Measurements from ENCODE around the gene RNPEPL1.

RNPEPL1 gene

DNA sequence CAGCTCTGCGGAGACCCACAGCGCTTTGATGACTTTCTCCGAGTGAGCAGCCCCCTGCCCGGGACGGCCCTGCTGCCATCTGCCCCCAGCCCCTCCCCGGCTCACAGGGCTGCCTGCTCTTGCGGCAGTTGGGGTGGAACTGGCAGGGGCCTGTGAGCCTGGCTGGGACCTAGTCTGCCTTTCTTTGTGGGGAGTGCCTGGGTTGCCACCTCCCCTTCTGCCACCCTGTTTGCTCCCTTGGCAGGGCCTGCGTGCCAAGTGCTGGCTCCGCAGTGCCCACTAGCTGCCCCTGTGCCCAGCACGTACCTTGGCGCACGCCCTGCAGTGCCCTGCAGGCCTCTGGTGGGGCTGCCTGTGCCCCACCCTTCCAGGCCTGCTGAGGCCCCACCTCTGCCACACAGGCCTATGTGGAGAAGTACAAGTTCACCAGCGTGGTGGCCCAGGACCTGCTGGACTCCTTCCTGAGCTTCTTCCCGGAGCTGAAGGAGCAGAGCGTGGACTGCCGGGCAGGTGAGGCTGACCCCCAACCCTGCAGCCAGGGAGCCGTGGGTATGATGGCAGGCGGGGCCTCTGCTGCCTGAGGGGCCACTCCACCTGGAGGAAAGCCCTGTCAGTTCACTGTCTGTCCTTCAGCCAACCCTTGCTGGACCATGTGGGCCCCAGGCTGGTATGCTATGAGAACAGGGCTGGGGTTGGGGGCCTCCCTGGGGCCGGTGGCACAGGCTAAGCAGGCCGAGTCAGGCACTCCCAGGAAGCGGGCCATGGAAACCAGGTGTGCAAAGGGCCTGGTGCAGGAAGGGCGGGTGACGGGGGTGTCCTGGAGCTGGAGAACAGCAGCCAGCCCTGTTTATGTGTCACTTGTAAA, 7.0 kb downstream of the RNPEPL1 start:
- Mint-ChIP-seq H3K36me3 (ENCODE audit: low read depth) (peaks cover 8% of the 10 kb centered on the region), H3K9me3 (no peaks in the 10 kb centered on the region), H3K27me3 (ENCODE audit: low read depth) (no peaks in the 10 kb centered on the region), H3K4me1 (ENCODE audit: low read depth) (peaks cover 22% of the 10 kb centered on the region), H3K27ac (no peak overlapping the region), H3K4me3 (no peak overlapping the region)

DNA sequence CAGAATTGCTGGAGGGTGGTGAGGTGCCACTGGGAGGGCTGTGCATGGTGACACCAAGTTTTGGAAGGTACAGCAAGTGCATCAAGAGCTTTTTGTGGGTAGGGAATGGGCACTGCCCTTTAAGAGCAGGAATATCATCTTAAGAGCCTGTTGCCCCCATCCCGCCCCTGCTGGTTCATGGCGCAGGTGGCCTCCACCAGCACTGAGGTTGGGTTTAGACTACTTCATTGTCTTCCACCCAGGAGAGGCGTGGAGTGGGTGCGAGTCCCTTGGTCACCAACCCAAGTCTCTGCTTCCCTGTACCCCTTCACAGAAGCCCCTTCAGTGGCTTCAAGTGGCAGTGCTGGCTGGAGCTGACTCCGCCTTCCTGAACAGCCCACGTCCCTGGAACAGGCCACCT, 7.8 kb downstream of the RNPEPL1 start:
- Mint-ChIP-seq H3K27me3 (ENCODE audit: low read depth) (no peaks in the 10 kb centered on the region), H3K9me3 (no peaks in the 10 kb centered on the region), H3K36me3 (ENCODE audit: low read depth) (peaks cover 15% of the 10 kb centered on the region)

DNA sequence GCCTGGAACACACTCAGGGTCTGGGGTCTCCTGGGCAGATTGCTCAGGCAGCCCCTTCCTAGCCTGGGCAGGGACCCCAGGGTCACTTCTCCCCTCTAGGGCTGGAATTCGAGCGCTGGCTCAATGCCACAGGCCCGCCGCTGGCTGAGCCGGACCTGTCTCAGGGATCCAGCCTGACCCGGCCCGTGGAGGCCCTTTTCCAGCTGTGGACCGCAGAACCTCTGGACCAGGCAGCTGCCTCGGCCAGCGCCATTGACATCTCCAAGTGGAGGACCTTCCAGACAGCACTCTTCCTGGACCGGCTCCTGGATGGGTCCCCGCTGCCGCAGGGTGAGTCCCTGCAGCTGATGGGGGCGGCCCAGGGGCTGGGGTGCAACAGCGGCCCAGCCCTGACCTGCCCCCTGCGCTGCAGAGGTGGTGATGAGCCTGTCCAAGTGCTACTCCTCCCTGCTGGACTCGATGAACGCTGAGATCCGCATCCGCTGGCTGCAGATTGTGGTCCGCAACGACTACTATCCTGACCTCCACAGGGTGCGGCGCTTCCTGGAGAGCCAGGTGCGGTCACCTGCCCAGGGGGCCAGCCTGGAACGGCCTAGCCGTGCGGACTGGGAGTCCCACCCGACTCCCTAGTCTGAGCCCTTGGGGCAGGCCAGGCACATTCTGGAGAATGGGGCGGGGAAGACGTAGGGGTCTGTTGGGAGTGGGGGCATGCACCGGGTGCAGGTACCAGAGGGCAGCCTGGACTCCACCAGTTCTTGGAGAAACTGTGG, 8.3 kb downstream of the RNPEPL1 start:
- H3K9me3 Mint-ChIP-seq: no peaks in the 10 kb centered on the region
- no peaks in the 10 kb centered on the region for H3K27me3 Mint-ChIP-seq (ENCODE audit: low read depth)
- H3K27ac Mint-ChIP-seq: no peak overlapping the region
- peaks cover 13% of the 10 kb centered on the region for H3K36me3 Mint-ChIP-seq (ENCODE audit: low read depth)
- H3K4me3 Mint-ChIP-seq: no peak overlapping the region
- peaks cover 18% of the 10 kb centered on the region for H3K4me1 Mint-ChIP-seq (ENCODE audit: low read depth)

More for the DNA sequence above, 7.8 kb downstream of the RNPEPL1 start:
- Mint-ChIP-seq H3K4me1 (ENCODE audit: low read depth) (peaks cover 22% of the 10 kb centered on the region), H3K27ac (no peak overlapping the region), H3K4me3 (no peak overlapping the region)

DNA sequence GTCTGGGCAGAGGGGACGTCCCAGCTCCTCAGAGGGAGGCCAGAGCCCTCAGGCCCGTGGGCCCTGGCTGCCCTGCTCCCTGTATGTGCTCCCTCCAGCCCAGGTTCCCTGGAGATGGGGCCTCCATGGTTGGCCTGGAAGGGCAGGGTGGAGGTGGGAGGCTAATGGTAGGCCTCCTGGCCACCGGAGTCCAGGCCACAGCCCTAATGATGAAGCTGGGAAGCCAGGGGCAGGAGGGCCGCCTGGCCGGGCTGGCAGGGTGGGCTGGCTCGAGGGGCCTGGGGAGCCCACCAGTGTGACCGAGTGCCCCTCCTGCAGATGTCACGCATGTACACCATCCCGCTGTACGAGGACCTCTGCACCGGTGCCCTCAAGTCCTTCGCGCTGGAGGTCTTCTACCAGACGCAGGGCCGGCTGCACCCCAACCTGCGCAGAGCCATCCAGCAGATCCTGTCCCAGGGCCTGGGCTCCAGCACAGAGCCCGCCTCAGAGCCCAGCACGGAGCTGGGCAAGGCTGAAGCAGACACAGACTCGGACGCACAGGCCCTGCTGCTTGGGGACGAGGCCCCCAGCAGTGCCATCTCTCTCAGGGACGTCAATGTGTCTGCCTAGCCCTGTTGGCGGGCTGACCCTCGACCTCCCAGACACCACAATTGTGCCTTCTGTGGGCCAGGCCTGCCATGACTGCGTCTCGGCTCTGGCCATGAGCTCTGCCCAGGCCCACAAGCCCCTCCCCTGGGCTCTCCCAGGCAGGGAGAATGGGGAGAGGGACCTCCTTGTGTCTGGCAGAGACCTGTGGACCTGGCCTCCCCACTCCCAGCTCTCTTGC, 9.2 kb downstream of the RNPEPL1 start:
- no peaks in the 10 kb centered on the region for H3K9me3 Mint-ChIP-seq
- no peak overlapping the region for H3K27ac Mint-ChIP-seq
- no peaks in the 10 kb centered on the region for H3K27me3 Mint-ChIP-seq (ENCODE audit: low read depth)
- no peak overlapping the region for H3K4me3 Mint-ChIP-seq
- H3K36me3 Mint-ChIP-seq (ENCODE audit: low read depth): peaks cover 15% of the 10 kb centered on the region
- H3K4me1 Mint-ChIP-seq (ENCODE audit: low read depth): peaks cover 19% of the 10 kb centered on the region

DNA sequence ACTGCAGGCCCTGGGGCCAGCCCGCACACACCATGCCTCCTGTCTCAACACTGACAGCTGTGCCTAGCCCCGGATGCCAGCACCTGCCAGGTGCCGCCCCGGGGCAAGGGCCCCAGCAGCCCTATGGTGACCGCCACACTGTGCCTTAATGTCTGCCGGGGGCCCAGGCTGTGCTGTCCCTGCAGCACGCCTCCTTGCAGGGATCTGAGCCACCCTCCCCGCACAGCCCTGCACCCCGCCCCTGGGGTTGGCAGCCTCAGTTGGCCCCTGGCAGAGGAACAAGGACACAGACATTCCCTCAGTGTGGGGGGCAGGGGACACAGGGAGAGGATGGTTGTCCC, 9.8 kb downstream of the RNPEPL1 start:
- H3K4me3 Mint-ChIP-seq: no peak overlapping the region
- H3K4me1 Mint-ChIP-seq (ENCODE audit: low read depth): peaks cover 21% of the 10 kb centered on the region
- H3K9me3 Mint-ChIP-seq: no peaks in the 10 kb centered on the region
- no peak overlapping the region for H3K27ac Mint-ChIP-seq
- peaks cover 15% of the 10 kb centered on the region for H3K36me3 Mint-ChIP-seq (ENCODE audit: low read depth)
- no peaks in the 10 kb centered on the region for H3K27me3 Mint-ChIP-seq (ENCODE audit: low read depth)

DNA sequence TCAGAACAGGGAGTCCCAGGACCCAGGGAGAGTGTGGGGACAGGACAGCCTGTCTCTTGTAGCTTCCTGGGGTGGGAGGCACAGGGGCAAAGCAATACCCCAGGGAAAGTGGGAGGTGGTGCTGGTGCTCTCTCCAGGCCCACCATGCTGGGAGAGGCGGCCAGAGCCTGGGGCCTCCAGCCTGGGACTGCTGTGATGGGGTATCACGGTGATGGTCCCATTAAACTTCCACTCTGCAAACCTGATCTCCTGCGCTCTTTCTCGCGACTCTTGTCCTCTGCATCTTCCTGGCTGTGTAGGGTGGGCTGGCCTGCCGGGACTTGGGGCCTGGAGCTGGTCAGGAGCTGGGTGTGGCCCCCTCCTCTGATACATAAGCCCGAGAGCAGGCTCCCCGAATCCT, 10.2 kb downstream of the RNPEPL1 start:
- Mint-ChIP-seq H3K4me3 (no peak overlapping the region), H3K4me1 (ENCODE audit: low read depth) (peaks cover 21% of the 10 kb centered on the region), H3K27me3 (ENCODE audit: low read depth) (no peaks in the 10 kb centered on the region), H3K9me3 (no peaks in the 10 kb centered on the region), H3K27ac (no peak overlapping the region), H3K36me3 (ENCODE audit: low read depth) (peaks cover 15% of the 10 kb centered on the region)

DNA sequence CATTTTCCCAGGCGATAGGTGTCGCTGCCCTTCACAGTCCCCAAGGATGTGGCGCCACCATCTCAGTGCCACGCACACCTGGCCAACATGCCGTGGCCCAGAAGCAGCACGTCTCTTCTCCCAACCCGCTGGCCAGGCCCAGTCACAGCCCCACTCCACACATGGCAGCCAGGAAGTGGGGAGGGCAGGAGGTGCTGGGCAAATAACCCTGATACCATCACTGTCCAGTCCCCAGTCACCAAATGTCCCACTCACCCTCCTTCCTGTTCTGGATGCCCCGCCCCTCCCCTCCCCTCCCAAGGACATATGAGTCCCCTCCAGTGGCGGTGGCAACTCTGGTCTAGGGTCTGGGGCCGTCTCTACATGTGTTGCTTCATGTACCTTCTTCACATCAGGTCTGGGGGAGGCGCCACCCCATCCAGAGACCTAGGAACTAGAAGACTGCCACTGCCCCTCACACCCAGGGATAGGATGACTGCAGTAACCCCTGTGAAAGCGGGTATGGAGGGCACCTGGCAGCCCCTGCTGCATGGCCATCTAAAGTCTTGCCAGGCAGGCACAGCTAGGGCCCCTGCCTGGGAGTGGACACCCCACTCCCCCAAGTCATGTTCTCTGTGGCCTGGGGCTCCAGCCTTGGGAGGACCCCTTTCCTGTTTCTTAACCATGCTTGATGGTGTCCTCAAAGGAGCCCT, 10.9 kb downstream of the RNPEPL1 start:
- Mint-ChIP-seq H3K36me3 (ENCODE audit: low read depth) (peaks cover 15% of the 10 kb centered on the region), H3K27ac (peak overlapping the region; percentile 64), H3K9me3 (no peaks in the 10 kb centered on the region), H3K4me1 (ENCODE audit: low read depth) (peaks cover 22% of the 10 kb centered on the region), H3K27me3 (ENCODE audit: low read depth) (no peaks in the 10 kb centered on the region), H3K4me3 (no peak overlapping the region)

DNA sequence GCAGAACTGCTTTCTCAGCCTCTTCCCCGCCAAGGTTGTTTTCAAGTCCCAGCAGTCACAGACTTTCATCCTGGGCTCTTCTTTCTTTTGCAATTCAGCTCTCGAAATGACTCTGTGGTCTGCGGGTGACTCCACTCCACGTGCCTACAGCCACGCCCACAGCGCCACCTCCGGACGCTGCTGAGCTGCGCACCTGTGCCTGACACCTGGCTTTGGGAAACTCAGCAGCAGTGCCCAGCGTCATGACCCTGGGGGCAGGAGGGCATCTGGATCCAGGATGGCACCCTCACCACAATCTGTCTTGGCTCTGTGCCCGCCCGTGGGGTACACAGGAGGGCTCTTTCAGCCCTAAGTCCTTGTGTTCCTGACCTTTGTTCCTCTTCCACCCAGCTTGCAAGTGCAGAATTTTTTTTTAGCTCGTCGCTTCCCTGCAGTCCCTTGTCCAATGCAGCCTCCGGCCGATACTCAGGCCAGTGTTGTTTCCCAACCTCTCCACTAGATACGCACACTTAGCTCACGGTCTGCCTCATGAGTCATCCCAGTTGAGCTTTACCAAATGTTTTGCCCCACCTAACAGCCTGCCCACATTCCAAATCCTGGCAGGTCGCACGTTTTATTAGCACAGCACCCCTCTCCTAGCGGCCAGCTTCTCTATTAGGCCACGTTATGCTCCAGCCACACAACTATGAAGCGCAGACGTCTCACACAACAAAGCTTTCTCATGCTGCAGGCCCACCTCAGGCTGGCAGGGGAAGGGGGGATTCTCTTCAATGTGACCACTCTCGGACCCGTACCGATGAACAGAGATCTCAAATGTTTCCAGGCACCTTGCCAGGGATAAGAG, 11.7 kb downstream of the RNPEPL1 start:
- no peak overlapping the region for H3K4me3 Mint-ChIP-seq
- H3K36me3 Mint-ChIP-seq (ENCODE audit: low read depth): peaks cover 15% of the 10 kb centered on the region

DNA sequence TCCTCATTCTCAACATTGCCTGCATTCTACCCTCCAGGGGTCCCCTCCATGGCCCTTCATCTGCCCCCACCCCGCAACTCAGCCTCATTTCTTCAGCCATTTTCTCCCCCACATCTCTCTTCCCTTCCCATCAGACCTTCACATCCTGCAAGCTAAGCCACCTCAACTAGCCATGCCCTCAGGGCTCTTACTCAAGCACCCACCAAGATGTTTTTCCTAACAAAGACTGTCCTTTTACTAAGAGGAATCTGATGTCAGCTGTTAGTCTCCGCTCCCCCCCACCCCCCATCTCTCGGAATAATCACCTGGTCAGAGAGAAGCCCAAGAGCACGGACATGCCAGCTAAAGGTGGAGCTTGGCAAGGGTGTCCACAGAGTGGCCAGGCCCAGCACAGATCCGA, 13.5 kb downstream of the RNPEPL1 start:
- H3K4me1 Mint-ChIP-seq (ENCODE audit: low read depth): peaks cover 31% of the 10 kb centered on the region
- H3K4me3 Mint-ChIP-seq: no peak overlapping the region
- no peaks in the 10 kb centered on the region for H3K27me3 Mint-ChIP-seq (ENCODE audit: low read depth)
- no peaks in the 10 kb centered on the region for H3K9me3 Mint-ChIP-seq
- no peak overlapping the region for H3K27ac Mint-ChIP-seq
- H3K36me3 Mint-ChIP-seq (ENCODE audit: low read depth): peaks cover 15% of the 10 kb centered on the region

More for the DNA sequence above, 11.7 kb downstream of the RNPEPL1 start:
- Mint-ChIP-seq H3K27ac (peak overlapping the region; percentile 64), H3K27me3 (ENCODE audit: low read depth) (no peaks in the 10 kb centered on the region), H3K9me3 (no peaks in the 10 kb centered on the region), H3K4me1 (ENCODE audit: low read depth) (peaks cover 29% of the 10 kb centered on the region)

DNA sequence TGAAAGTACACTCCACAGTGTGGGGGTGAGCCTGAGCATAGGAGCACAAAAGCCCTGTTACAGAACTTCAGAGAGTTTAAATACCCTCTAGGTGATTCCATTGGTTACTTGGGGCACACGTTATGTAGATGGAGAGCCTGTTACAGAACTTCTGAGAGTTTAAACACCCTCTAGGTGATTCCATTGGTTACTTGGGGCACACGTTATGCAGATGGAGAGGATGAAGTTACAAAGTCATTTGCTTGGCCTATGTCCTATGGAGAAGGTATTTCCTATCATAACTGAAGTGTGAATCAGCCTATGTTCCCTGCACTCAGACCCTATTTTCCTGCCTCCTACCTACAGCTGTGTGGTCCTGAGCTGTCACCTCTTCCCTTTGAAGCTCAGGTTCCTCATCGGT, 14.5 kb downstream of the RNPEPL1 start:
- H3K4me3 Mint-ChIP-seq: no peak overlapping the region
- H3K27me3 Mint-ChIP-seq (ENCODE audit: low read depth): no peaks in the 10 kb centered on the region
- H3K4me1 Mint-ChIP-seq (ENCODE audit: low read depth): peaks cover 35% of the 10 kb centered on the region
- H3K36me3 Mint-ChIP-seq (ENCODE audit: low read depth): peaks cover 16% of the 10 kb centered on the region
- H3K9me3 Mint-ChIP-seq: no peaks in the 10 kb centered on the region
- no peak overlapping the region for H3K27ac Mint-ChIP-seq

DNA sequence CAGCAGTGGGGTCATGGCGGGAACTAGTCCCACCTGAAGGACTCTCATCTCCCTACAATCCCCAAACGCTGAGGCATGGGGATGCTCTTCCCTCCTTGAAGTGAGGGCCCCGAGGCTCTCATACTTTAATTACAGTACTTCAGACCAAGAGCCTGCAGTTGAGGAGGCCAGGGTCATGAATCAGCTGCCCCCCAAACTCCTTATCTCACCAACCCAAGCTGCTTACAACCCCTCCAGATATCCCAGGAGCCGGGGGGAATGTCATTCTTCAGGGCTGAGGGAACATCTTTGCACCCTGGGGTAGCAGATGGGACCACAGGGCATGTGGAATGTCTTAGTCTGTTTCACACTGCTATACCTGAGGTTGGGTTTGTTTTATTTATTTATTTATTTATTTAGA, 15.5 kb downstream of the RNPEPL1 start:
- Mint-ChIP-seq H3K36me3 (ENCODE audit: low read depth) (peaks cover 18% of the 10 kb centered on the region), H3K27me3 (ENCODE audit: low read depth) (no peaks in the 10 kb centered on the region), H3K27ac (no peak overlapping the region), H3K4me1 (ENCODE audit: low read depth) (peaks cover 45% of the 10 kb centered on the region), H3K9me3 (no peaks in the 10 kb centered on the region), H3K4me3 (no peak overlapping the region)

DNA sequence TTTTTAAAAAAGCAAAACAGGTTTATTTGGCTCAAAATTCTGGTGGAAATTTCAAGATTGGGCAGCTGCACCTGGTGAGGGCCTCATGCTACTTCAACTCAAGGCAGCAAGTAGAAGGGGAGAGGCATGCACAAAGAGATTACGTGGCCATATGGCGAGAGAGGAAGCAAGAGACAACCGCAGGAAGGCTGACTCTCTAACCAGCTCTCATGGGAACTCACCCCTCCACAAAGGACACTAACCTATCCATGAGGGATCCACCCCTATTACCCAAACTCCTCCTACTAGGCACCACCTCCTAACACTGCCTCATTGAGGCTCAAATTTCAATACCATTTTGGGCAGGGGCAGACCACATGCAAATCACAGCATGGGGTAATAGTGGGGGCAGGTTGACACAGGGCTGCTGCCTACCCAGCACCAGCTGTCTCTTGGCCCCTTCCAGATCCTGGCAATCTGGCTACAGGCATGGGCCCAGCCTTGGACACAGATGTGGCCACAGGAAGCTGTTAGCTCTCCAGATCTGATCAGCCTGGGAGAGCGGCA, 16.3 kb downstream of the RNPEPL1 start:
- Mint-ChIP-seq H3K36me3 (ENCODE audit: low read depth) (peaks cover 16% of the 10 kb centered on the region), H3K4me3 (peak overlapping the region; percentile 94), H3K27ac (peak overlapping the region; percentile 14), H3K4me1 (ENCODE audit: low read depth) (peaks cover 44% of the 10 kb centered on the region), H3K27me3 (ENCODE audit: low read depth) (no peaks in the 10 kb centered on the region), H3K9me3 (no peaks in the 10 kb centered on the region)

DNA sequence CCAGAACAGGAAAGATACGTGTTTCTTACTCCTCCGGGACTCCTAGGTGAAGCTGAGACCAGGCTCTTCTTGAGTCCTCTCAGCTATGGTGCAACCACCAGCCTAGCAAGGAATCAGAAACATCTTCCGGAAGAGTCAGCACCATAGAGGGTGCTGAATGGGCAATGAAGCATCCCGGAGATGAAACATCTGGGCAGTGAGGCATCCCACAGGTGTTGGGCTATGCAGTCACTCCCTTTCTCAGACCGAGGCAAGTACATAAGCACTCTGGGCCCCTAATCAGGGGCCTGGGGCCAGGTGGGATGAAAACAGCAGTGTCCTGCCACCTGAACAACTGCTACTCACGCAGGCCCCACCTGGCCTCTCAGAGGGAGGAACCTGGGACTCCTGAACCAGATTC, 16.8 kb downstream of the RNPEPL1 start:
- Mint-ChIP-seq H3K4me3 (peak overlapping the region; percentile 94), H3K27me3 (ENCODE audit: low read depth) (no peaks in the 10 kb centered on the region), H3K4me1 (ENCODE audit: low read depth) (peaks cover 39% of the 10 kb centered on the region), H3K27ac (peak overlapping the region; percentile 14), H3K9me3 (no peaks in the 10 kb centered on the region), H3K36me3 (ENCODE audit: low read depth) (peaks cover 16% of the 10 kb centered on the region)

Measured in T-helper 1 cell treated with Interleukin-12 subunit alpha and Interleukin-12 subunit beta and Interleukin-4 antibody, amounts not matched to agents 30 μg/mL and 1 μg/mL, for 36 hours (primary cell).